H1 (cell line): ENCODE data around the gene EPHA1.
A peak's percentile ranks its signal among the peaks of the same experiment; 100 is the strongest.

Experiments used
- ASH2L ChIP-seq: fragments of 200-600, 300-600 bp; sonication (generic); IDR thresholded peaks from one replicate; pipeline ENCODE4 v1.7.1; 2017; ENCODE audit warnings: low read length
- BRCA1 ChIP-seq: IDR thresholded peaks from 2 replicates; pipeline ENCODE4 v1.6.1; 2012; ENCODE audit warnings: low read depth, low read length, improper control_type of control experiment
- CHD2 ChIP-seq: IDR thresholded peaks from 2 replicates; pipeline ENCODE4 v1.6.1; 2012; ENCODE audit warnings: low read length, improper control_type of control experiment
- CREB1 ChIP-seq: IDR thresholded peaks from 2 replicates; pipeline ENCODE4 v1.6.1; 2012; ENCODE audit warnings: inconsistent platforms
- CTCF ChIP-seq, 3 experiments: IDR thresholded peaks; 1 replicate in 2 of 3; 2 replicates in 1 of 3; pipeline versions ENCODE4 v1.5.1 to v1.6.1; 2011; ENCODE audit warnings: low read length in 3 of 3, mild to moderate bottlenecking in 3 of 3, inconsistent platforms in 2 of 3, low read depth in 1 of 3, moderate library complexity in 1 of 3; ENCODE audit not compliant: insufficient read depth in 1 of 3; ENCODE audit errors: control extremely low read depth in 1 of 3
- EGR1 ChIP-seq: IDR thresholded peaks from 2 replicates; pipeline ENCODE4 v1.6.1; 2011; ENCODE audit warnings: low read depth, low read length, borderline replicate concordance
- EP300 ChIP-seq, 2 experiments: IDR thresholded peaks; 1 replicate in 1 of 2; 2 replicates in 1 of 2; pipeline ENCODE4 v1.6.1; 2011 to 2012; ENCODE audit warnings: low read depth in 2 of 2, low read length in 2 of 2, mild to moderate bottlenecking in 2 of 2, borderline replicate concordance in 1 of 2, inconsistent platforms in 1 of 2, moderate library complexity in 1 of 2
- EZH2 ChIP-seq: fragments of 200-600 bp; sonication (generic); IDR thresholded peaks from 2 replicates; pipeline ENCODE4 v1.7.1; 2012; ENCODE audit warnings: low read depth, mild to moderate bottlenecking, moderate library complexity, low read length, inconsistent platforms; ENCODE audit not compliant: severe bottlenecking
- HDAC2 ChIP-seq, 2 experiments: fragments of 300-600 bp in 1 of 2; sonication (generic) in 1 of 2; IDR thresholded peaks; 2 replicates each; pipeline ENCODE4 v1.6.1; 2011 to 2012; ENCODE audit warnings: low read depth in 2 of 2, low read length in 2 of 2, mild to moderate bottlenecking in 2 of 2, moderate library complexity in 2 of 2, borderline replicate concordance in 1 of 2, inconsistent platforms in 1 of 2
- POLR2A ChIP-seq, 2 experiments: IDR thresholded peaks; 1 replicate in 1 of 2; 2 replicates in 1 of 2; pipeline ENCODE4 v1.6.1; 2011; ENCODE audit warnings: low read depth in 2 of 2, low read length in 2 of 2, mild to moderate bottlenecking in 2 of 2; ENCODE audit errors: control extremely low read depth in 1 of 2
- POLR2AphosphoS5 ChIP-seq: IDR thresholded peaks from 2 replicates; pipeline ENCODE4 v1.6.1; 2011; ENCODE audit warnings: low read depth, low read length
- TEAD4 ChIP-seq: IDR thresholded peaks from 2 replicates; pipeline ENCODE4 v1.6.1; 2012; ENCODE audit warnings: low read depth, low read length, inconsistent platforms, mixed read lengths
- ZNF274 ChIP-seq: IDR thresholded peaks from 2 replicates; pipeline ENCODE4 v1.7.0; 2012; ENCODE audit warnings: low read length, borderline replicate concordance; ENCODE audit errors: extremely low read depth

- TF ChIP-seq POLR2AphosphoS5 (peak; percentile 81; the same call in 1 of the 2 replicates), EZH2 (no peak), CTCF (IDR thresholded peaks at IDR 0.05; ENCODE audit: control extremely low read depth in 1 of 3, insufficient read depth in 1 of 3, low read depth in 1 of 3, low read length in 3 of 3) (no peak), ASH2L (no peak), ZNF274 (no peak), TEAD4 (no peak), BRCA1 (no peak), POLR2A (IDR thresholded peaks at IDR 0.05; ENCODE audit: control extremely low read depth in 1 of 2, low read depth in 2 of 2, low read length in 2 of 2) (peak in 1 of 2 experiments; percentile 16; a peak in 1 of 3 replicates), EGR1 (no peak), CHD2 (no peak), EP300 (IDR thresholded peaks at IDR 0.05; ENCODE audit: borderline replicate concordance in 1 of 2, low read depth in 2 of 2, low read length in 2 of 2) (no peak), HDAC2 (IDR thresholded peaks at IDR 0.05; ENCODE audit: borderline replicate concordance in 1 of 2, low read depth in 2 of 2, low read length in 2 of 2) (no peak), CREB1 (no peak)
Observed at GRCh38 chr7:143384661-143385631, 23.7 kb downstream of the EPHA1 start.
